HepG2 (cell line): Measurements from ENCODE around the gene RINL. TPM values are rescaled to one million over a fixed set of nuclear protein-coding genes. Genes with fewer than 3 reads are reported as not detected.
A peak's percentile ranks its signal among the peaks of the same experiment; 100 is the strongest.

Experiments used
- ATAC-seq: fragments of 200-7000 bp; cut with Tn5 transposase; 3 replicates; pipeline ENCODE4 v1.9.1; 2020; ENCODE audit warnings: mild to moderate bottlenecking, moderate library complexity
- BruUV-seq: library from RNA; stranded (reverse); fragments of 400-500 nt; replicated peaks from 2 replicates; lab custom pipeline; 2021; lab: Mats Ljungman, UMichigan
- CTCF ChIA-PET: fragments of 300-600 bp; formaldehyde crosslinking; extraction: SDS; loops from one replicate; lab custom pipeline; 2021; ENCODE audit warnings: low total read pairs, inconsistent platforms, low intra/inter-chr PET ratio; lab: Yijun Ruan, JAX
- POLR2A ChIA-PET: fragments of 350-600 bp; sonication (Branson Sonifier 250); formaldehyde crosslinking; loops from one replicate; lab custom pipeline; 2020; ENCODE audit warnings: antibody characterized with exemption, inconsistent platforms; lab: Yijun Ruan, JAX
- DNase-seq: peaks from one replicate; pipeline ENCODE4 v3.0.0-alpha.2; 2015; ENCODE audit warnings: low spot score
- FAIRE-seq: peaks from 3 replicates; lab custom pipeline; 2011; peaks lifted over from hg19 to GRCh38; lab: Jason Lieb, UNC
- H2AFZ ChIP-seq: one replicate; pipeline ENCODE4 v1.6.1; 2011; ENCODE audit warnings: low read length, inconsistent platforms
- H3K27ac ChIP-seq: fragments of 300-600 bp; 3 replicates; pipeline ENCODE4 v1.8.0; 2011; ENCODE audit warnings: mixed run types, mild to moderate bottlenecking, mixed read lengths, low read length, inconsistent platforms; ENCODE audit not compliant: insufficient read depth; ENCODE audit errors: extremely low read length
- H3K27me3 ChIP-seq, 2 experiments: fragments of 200-600 bp in 1 of 2; 2 replicates in 1 of 2; 3 replicates in 1 of 2; pipeline versions ENCODE4 v1.6.0 to v1.8.0; 2011; ENCODE audit warnings: low read length in 2 of 2, mild to moderate bottlenecking in 2 of 2, moderate library complexity in 2 of 2, inconsistent platforms in 1 of 2; ENCODE audit not compliant: insufficient read depth in 2 of 2, control insufficient read depth in 1 of 2
- H3K36me3 ChIP-seq, 2 experiments: fragments of 200-600 bp in 1 of 2; replicated peaks in 1 of 2; 2 replicates in 1 of 2; 3 replicates in 1 of 2; pipeline versions ENCODE4 v1.5.1 to v1.8.0; 2011; ENCODE audit warnings: low read length in 2 of 2, inconsistent platforms in 1 of 2; ENCODE audit not compliant: insufficient read depth in 2 of 2, control insufficient read depth in 1 of 2
- H3K4me1 ChIP-seq: 2 replicates; pipeline ENCODE4 v1.5.1; 2012; ENCODE audit warnings: low read length, inconsistent platforms; ENCODE audit not compliant: insufficient read depth
- H3K4me2 ChIP-seq: 2 replicates; pipeline ENCODE4 v1.6.0; 2011; ENCODE audit warnings: low read depth, low read length, inconsistent platforms
- H3K4me3 ChIP-seq, 3 experiments: fragments of 200-600 bp in 1 of 3; sonication (generic), shearing (Covaris generic) in 1 of 3; replicated peaks in 1 of 3; 2 replicates each; pipeline ENCODE4 v1.5.1; 2011 to 2016; ENCODE audit warnings: low read length in 3 of 3, inconsistent platforms in 2 of 3, low read depth in 2 of 3, mild to moderate bottlenecking in 2 of 3, control low read depth in 1 of 3, mixed read lengths in 1 of 3; ENCODE audit not compliant: insufficient read depth in 1 of 3
- H3K79me2 ChIP-seq: one replicate; pipeline ENCODE4 v1.6.1; 2011; ENCODE audit warnings: low read length, inconsistent platforms; ENCODE audit not compliant: insufficient read depth
- H3K9ac ChIP-seq: 2 replicates; pipeline ENCODE4 v1.6.0; 2011; ENCODE audit warnings: mild to moderate bottlenecking, low read depth, low read length, inconsistent platforms; ENCODE audit not compliant: insufficient read depth
- H3K9me3 ChIP-seq: 2 replicates; pipeline ENCODE4 v1.5.1; 2012; ENCODE audit warnings: mild to moderate bottlenecking, low read length
- H4K20me1 ChIP-seq: 2 replicates; pipeline ENCODE4 v1.6.0; 2011; ENCODE audit warnings: inconsistent platforms, mild to moderate bottlenecking, low read length, moderate library complexity; ENCODE audit not compliant: insufficient read depth
- AGO2 ChIP-seq: fragments of 200-400 bp; formaldehyde crosslinking; optimal IDR thresholded peaks from 2 replicates; pipeline ENCODE3; 2017; ENCODE audit warnings: mild to moderate bottlenecking, low read depth, low read length, moderate library complexity
- ARHGAP35 ChIP-seq: sonication (generic); formaldehyde crosslinking; IDR thresholded peaks from 2 replicates; pipeline ENCODE4 v1.9.0; 2022; ENCODE audit warnings: mild to moderate bottlenecking, inconsistent platforms, moderate library complexity, missing genetic modification reagents, borderline replicate concordance
- CCDC6 ChIP-seq: sonication (generic); formaldehyde crosslinking; IDR thresholded peaks from 2 replicates; pipeline ENCODE4 v1.8.1; 2022; ENCODE audit warnings: mild to moderate bottlenecking, missing genetic modification reagents, moderate library complexity
- CREBL2 ChIP-seq: sonication (generic); formaldehyde crosslinking; IDR thresholded peaks from 2 replicates; pipeline ENCODE4 v1.8.1; 2023; ENCODE audit warnings: missing genetic modification reagents, mild to moderate bottlenecking, borderline replicate concordance
- KMT2A ChIP-seq: sonication (generic); formaldehyde crosslinking; IDR thresholded peaks from 2 replicates; pipeline ENCODE4 v1.4.0; 2020; ENCODE audit warnings: missing genetic modification reagents
- MTA3 ChIP-seq: sonication (generic); formaldehyde crosslinking; IDR thresholded peaks from 2 replicates; pipeline ENCODE4 v1.4.0; 2020; ENCODE audit warnings: missing genetic modification reagents
- RBFOX2 ChIP-seq: fragments of 200-400 bp; formaldehyde crosslinking; IDR thresholded peaks from 2 replicates; pipeline ENCODE4 v1.6.1; 2017; ENCODE audit warnings: low read depth, mild to moderate bottlenecking, low read length
- RBM39 ChIP-seq: fragments of 200-400 bp; formaldehyde crosslinking; IDR thresholded peaks from one replicate; pipeline ENCODE4 v1.6.1; 2018; ENCODE audit warnings: antibody characterized with exemption, mild to moderate bottlenecking, low read depth, low read length; ENCODE audit not compliant: poor library complexity, severe bottlenecking
- TEAD3 ChIP-seq: optimal IDR thresholded peaks from 2 replicates; pipeline ENCODE3; 2016; ENCODE audit warnings: borderline replicate concordance
- TFDP2 ChIP-seq: sonication (generic); formaldehyde crosslinking; IDR thresholded peaks from 2 replicates; pipeline ENCODE4 v1.4.0; 2020; ENCODE audit warnings: missing genetic modification reagents
- ZNF263 ChIP-seq: sonication (generic); formaldehyde crosslinking; IDR thresholded peaks from 2 replicates; pipeline ENCODE4 v1.4.0; 2020; ENCODE audit warnings: missing genetic modification reagents
- ZNF333 ChIP-seq: sonication (generic); formaldehyde crosslinking; IDR thresholded peaks from 2 replicates; pipeline ENCODE4 v1.4.0; 2020; ENCODE audit warnings: mild to moderate bottlenecking, missing genetic modification reagents, borderline replicate concordance
- ZNF484 ChIP-seq: sonication (generic); formaldehyde crosslinking; IDR thresholded peaks from 2 replicates; pipeline ENCODE4 v1.5.1; 2020; ENCODE audit warnings: mild to moderate bottlenecking, low read depth, missing genetic modification reagents, borderline replicate concordance
- ZNF780A ChIP-seq: sonication (generic); formaldehyde crosslinking; IDR thresholded peaks from 2 replicates; pipeline ENCODE4 v1.8.0; 2022; ENCODE audit warnings: mild to moderate bottlenecking, missing genetic modification reagents, moderate library complexity
- ZNF788 ChIP-seq: sonication (generic); formaldehyde crosslinking; IDR thresholded peaks from 2 replicates; pipeline ENCODE4 v1.5.0; 2020; ENCODE audit warnings: mild to moderate bottlenecking, missing genetic modification reagents, borderline replicate concordance
- ZNF891 ChIP-seq: sonication (generic); formaldehyde crosslinking; IDR thresholded peaks from 2 replicates; pipeline ENCODE4 v1.5.0; 2020; ENCODE audit warnings: mild to moderate bottlenecking, missing genetic modification reagents
- WGBS: methylation state at CpG from one replicate; pipeline ENCODE4 v1.1.6; 2017; ENCODE audit warnings: low lambda C conversion rate; 5-methylcytosine and 5-hydroxymethylcytosine counted together
- in situ Hi-C: cut with HindIII; loops from 2 replicates; pipeline ENCODE4 v1.10.0; 2017; ENCODE audit warnings: low pct_unique_long_range_greater_than_20kb; ENCODE audit not compliant: extremely low pct_ligation_motif_present
- intact Hi-C: fragments of 100-400 bp; cut with micrococcal nuclease; formaldehyde crosslinking; loops from one replicate; pipeline ENCODE4 v1.10.0; 2022; ENCODE audit not compliant: unreplicated experiment
- polyA plus RNA-seq, 8 experiments: library from polyadenylated mRNA; depleted of rRNA in 3 of 8; stranded (reverse) in 7 of 8; unstranded in 1 of 8; fragments of >200 nt; fragmentation: Illumina TruSeq in 4 of 8; extraction: Trizol in 4 of 8; gene quantifications; 2 replicates each; pipeline versions ENCODE4 v1.2.1 to v1.2.3, GENCODE V29; 2011 to 2016; ENCODE audit warnings: low read depth in 4 of 8, missing spikeins in 1 of 8, mixed read lengths in 1 of 8; ENCODE audit not compliant: insufficient read depth in 1 of 8
- total RNA-seq, 5 experiments: library from RNA; depleted of rRNA; stranded (reverse); fragments of >200 nt; fragmentation: Illumina TruSeq; extraction: Trizol; gene quantifications; 2 replicates each; pipeline ENCODE4 v1.2.3, GENCODE V29; 2016; ENCODE audit warnings: low read depth in 1 of 5

The RINL gene
- total and polyA plus RNA-seq, 2 of the 13 experiments (the other 11 are each of a cell fraction or from before 2014, with no cell fraction given), result 11.4 to 18.0 TPM

GRCh38 chr19:38915329-38916321, 37.5 kb upstream of the RINL start:
- CTCF ChIA-PET, result no interaction called here

GRCh38 chr19:38913958-38914357, 35.9 kb upstream of the RINL start:
- H3K4me3 ChIP-seq, result no peak overlapping the region
- no peaks in the 10 kb centered on the region for H4K20me1 ChIP-seq
- ChIA-PET CTCF (no interaction called here), POLR2A (no interaction called here)
- H2AFZ ChIP-seq, result no peak overlapping the region
- 95% methylated on average over 8 of the region's 8 CpGs for WGBS
- no peaks in the 10 kb centered on the region for H3K36me3 ChIP-seq
- no peak overlapping the region for H3K4me2 ChIP-seq
- no peak for DNase-seq
- H3K4me1 ChIP-seq, result peaks cover 12% of the 10 kb centered on the region
- H3K79me2 ChIP-seq, result no peaks in the 10 kb centered on the region
- ATAC-seq, result no peak
- H3K9me3 ChIP-seq, result no peaks in the 10 kb centered on the region
- H3K9ac ChIP-seq, result no peak overlapping the region
- FAIRE-seq, result no peak
- H3K27ac ChIP-seq, result no peak overlapping the region
- in situ Hi-C loops (loop anchor here (25.0 kb wide), 1 partner anchor 177 kb away; the partner anchor contains the start of gene CAPN12), intact Hi-C loops (no loop called here)
- BruUV-seq, result no TSS peak
- H3K27me3 ChIP-seq, result no peaks in the 10 kb centered on the region
- no peak for TF ChIP-seq TEAD3
- TF ChIP-seq CREBL2 (CRISPR knock-in tag), result no peak
- TF ChIP-seq ZNF780A (CRISPR knock-in tag), result no peak
- no peak for TF ChIP-seq ZNF484 (CRISPR knock-in tag)
- no peak for TF ChIP-seq AGO2
- TF ChIP-seq TFDP2, result no peak
- no peak for TF ChIP-seq ZNF333 (CRISPR knock-in tag)
- TF ChIP-seq ZNF788 (CRISPR knock-in tag), result no peak
- TF ChIP-seq RBM39, result no peak
- no peak for TF ChIP-seq ZNF263
- no peak for TF ChIP-seq KMT2A (CRISPR knock-in tag)
- TF ChIP-seq CCDC6 (CRISPR knock-in tag), result no peak
- no peak for TF ChIP-seq ZNF891 (CRISPR knock-in tag)
- no peak for TF ChIP-seq MTA3 (CRISPR knock-in tag)

More at GRCh38 chr19:38915329-38916321, 37.5 kb upstream of the RINL start:
- in situ Hi-C loops, result loop anchor here (25.0 kb wide), 1 partner anchor 178 kb away; the partner anchor contains the start of gene CAPN12
- Histone ChIP-seq H3K4me1 (peaks cover 12% of the 10 kb centered on the region), H3K27ac (no peak overlapping the region), H3K9ac (no peak overlapping the region), H2AFZ (no peak overlapping the region), H3K4me2 (no peak overlapping the region), H3K79me2 (no peaks in the 10 kb centered on the region), H4K20me1 (no peaks in the 10 kb centered on the region), H3K27me3 (no peaks in the 10 kb centered on the region), H3K9me3 (no peaks in the 10 kb centered on the region), H3K36me3 (no peaks in the 10 kb centered on the region; a peak in 2 of 5 replicates), H3K4me3 (no peak overlapping the region)
- DNase-seq (no peak), ATAC-seq (no peak), FAIRE-seq (no peak)
- POLR2A ChIA-PET, result no interaction called here
- BruUV-seq, result no TSS peak
- intact Hi-C loops, result no loop called here
- WGBS, result 95% methylated on average over 27 of the region's 44 CpGs
- peak; percentile 83 for TF ChIP-seq AGO2
- 0 out of 2 replicates have a peak, but pooled peaks have one; percentile 20 for TF ChIP-seq RBFOX2
- no peak for TF ChIP-seq ARHGAP35
